SK-N-SH treated with all-trans-retinoic acid at 6 μM for 48 hours (cell line): ENCODE measurements around the gene DLG2.

ENCODE experiments used
- ATAC-seq: fragments of 200-7000 bp; cut with Tn5 transposase; 3 replicates; pipeline ENCODE4 v1.9.1; 2020; ENCODE audit warnings: mild to moderate bottlenecking, moderate library complexity
- ARNTL ChIP-seq: fragments of 450-650 bp; formaldehyde crosslinking; IDR thresholded peaks from 2 replicates; pipeline ENCODE4 v1.5.0; 2020; ENCODE audit warnings: low read depth, mild to moderate bottlenecking, moderate library complexity, borderline replicate concordance
- BACH2 ChIP-seq: fragments of 250-450 bp; sonication (Bioruptor Pico); IDR thresholded peaks from 2 replicates; pipeline ENCODE4 v1.9.0; 2021; ENCODE audit warnings: mild to moderate bottlenecking, borderline replicate concordance
- CREB5 ChIP-seq: fragments of 250-450 bp; sonication (Bioruptor Pico); IDR thresholded peaks from 2 replicates; pipeline ENCODE4 v1.5.1; 2020; ENCODE audit warnings: low read depth, mild to moderate bottlenecking, moderate library complexity
- CSDC2 ChIP-seq: fragments of 250-450 bp; sonication (Bioruptor Pico); IDR thresholded peaks from 2 replicates; pipeline ENCODE4 v1.5.0; 2020; ENCODE audit warnings: mild to moderate bottlenecking, moderate library complexity
- CSRNP3 ChIP-seq: fragments of 250-450 bp; sonication (Bioruptor Pico); IDR thresholded peaks from 2 replicates; pipeline ENCODE4 v1.5.1; 2021; ENCODE audit warnings: mild to moderate bottlenecking, moderate library complexity
- ESRRG ChIP-seq: fragments of 250-450 bp; sonication (Bioruptor Pico); IDR thresholded peaks from 2 replicates; pipeline ENCODE4 v1.6.1; 2021; ENCODE audit warnings: mild to moderate bottlenecking
- GLIS3 ChIP-seq: fragments of 250-450 bp; sonication (Bioruptor Pico); IDR thresholded peaks from 2 replicates; pipeline ENCODE4 v1.5.0; 2020; ENCODE audit warnings: mild to moderate bottlenecking, moderate library complexity
- ISL1 ChIP-seq: fragments of 250-450 bp; sonication (Bioruptor Pico); IDR thresholded peaks from 2 replicates; pipeline ENCODE4 v2.1.2; 2022; ENCODE audit warnings: mild to moderate bottlenecking, moderate library complexity
- PATZ1 ChIP-seq: fragments of 250-450 bp; sonication (Bioruptor Pico); IDR thresholded peaks from 2 replicates; pipeline ENCODE4 v1.8.0; 2020; ENCODE audit warnings: mild to moderate bottlenecking, moderate library complexity, borderline replicate concordance
- POU6F1 ChIP-seq: fragments of 250-450 bp; sonication (Bioruptor Pico); IDR thresholded peaks from 2 replicates; pipeline ENCODE4 v1.8.0; 2021; ENCODE audit warnings: low read depth, mild to moderate bottlenecking, moderate library complexity, borderline replicate concordance
- PPARA ChIP-seq: fragments of 250-450 bp; sonication (Bioruptor Pico); IDR thresholded peaks from 2 replicates; pipeline ENCODE4 v1.5.0; 2020; ENCODE audit warnings: mild to moderate bottlenecking, borderline replicate concordance
- RARB ChIP-seq: fragments of 250-450 bp; sonication (Bioruptor Pico); IDR thresholded peaks from 2 replicates; pipeline ENCODE4 v1.8.0; 2021; ENCODE audit warnings: mild to moderate bottlenecking, moderate library complexity
- SNAI2 ChIP-seq: fragments of 250-450 bp; sonication (Bioruptor Pico); IDR thresholded peaks from 2 replicates; pipeline ENCODE4 v1.5.0; 2020; ENCODE audit warnings: mild to moderate bottlenecking, moderate library complexity
- TCF4 ChIP-seq: fragments of 250-450 bp; sonication (Bioruptor Pico); IDR thresholded peaks from 2 replicates; pipeline ENCODE4 v1.8.0; 2021; ENCODE audit warnings: mild to moderate bottlenecking, moderate library complexity, borderline replicate concordance
- TOX ChIP-seq: fragments of 250-450 bp; sonication (Bioruptor Pico); IDR thresholded peaks from 2 replicates; pipeline ENCODE4 v1.8.0; 2021; ENCODE audit warnings: mild to moderate bottlenecking, moderate library complexity, borderline replicate concordance
- TSHZ2 ChIP-seq: fragments of 250-450 bp; sonication (Bioruptor Pico); IDR thresholded peaks from 2 replicates; pipeline ENCODE4 v1.5.0; 2020; ENCODE audit warnings: mild to moderate bottlenecking, moderate library complexity
- ZC3H10 ChIP-seq: fragments of 250-450 bp; sonication (Bioruptor Pico); IDR thresholded peaks from 2 replicates; pipeline ENCODE4 v1.5.1; 2021; ENCODE audit warnings: mild to moderate bottlenecking, moderate library complexity
- ZFP3 ChIP-seq: fragments of 250-450 bp; sonication (Bioruptor Pico); IDR thresholded peaks from 2 replicates; pipeline ENCODE4 v1.5.0; 2020; ENCODE audit warnings: mild to moderate bottlenecking, moderate library complexity
- ZFP30 ChIP-seq: fragments of 450-650 bp; formaldehyde crosslinking; IDR thresholded peaks from 2 replicates; pipeline ENCODE4 v1.5.0; 2022; ENCODE audit warnings: mild to moderate bottlenecking, moderate library complexity
- ZNF565 ChIP-seq: fragments of 450-650 bp; formaldehyde crosslinking; conservative IDR thresholded peaks from 2 replicates; pipeline ENCODE4 v1.5.0; 2020; ENCODE audit warnings: low read depth, mild to moderate bottlenecking, moderate library complexity
- ZNF70 ChIP-seq: fragments of 450-650 bp; formaldehyde crosslinking; IDR thresholded peaks from 2 replicates; pipeline ENCODE4 v1.5.0; 2020; ENCODE audit warnings: mild to moderate bottlenecking, moderate library complexity
- ZNF8 ChIP-seq: fragments of 450-650 bp; formaldehyde crosslinking; IDR thresholded peaks from 2 replicates; pipeline ENCODE4 v1.5.0; 2020; ENCODE audit warnings: mild to moderate bottlenecking, moderate library complexity

Gene DLG2

GRCh38 chr11:85171648-85172257 lies 455.4 kb downstream of the DLG2 start:
- TF ChIP-seq PPARA (CRISPR knock-in tag) (no peak), TOX (CRISPR knock-in tag) (no peak), BACH2 (no peak), GLIS3 (CRISPR knock-in tag) (no peak), TCF4 (CRISPR knock-in tag) (no peak), ESRRG (CRISPR knock-in tag) (no peak), ISL1 (CRISPR knock-in tag) (no peak), ZNF70 (CRISPR knock-in tag) (no peak), RARB (CRISPR knock-in tag) (no peak), ZFP30 (CRISPR knock-in tag) (no peak), ARNTL (CRISPR knock-in tag) (no peak)
- ATAC-seq = no peak

- TF ChIP-seq ZNF8 (CRISPR knock-in tag) = no peak
- TF ChIP-seq ARNTL (CRISPR knock-in tag) = no peak
- TF ChIP-seq GLIS3 (CRISPR knock-in tag) = no peak
- no peak for TF ChIP-seq SNAI2 (CRISPR knock-in tag)
- TF ChIP-seq ESRRG (CRISPR knock-in tag) = no peak
- no peak for TF ChIP-seq TOX (CRISPR knock-in tag)
- no peak for TF ChIP-seq CSRNP3
- no peak for TF ChIP-seq CREB5 (CRISPR knock-in tag)
- TF ChIP-seq ZC3H10 = no peak
- TF ChIP-seq TSHZ2 = no peak
- TF ChIP-seq ZFP30 (CRISPR knock-in tag) = no peak
- no peak for TF ChIP-seq BACH2
- TF ChIP-seq POU6F1 (CRISPR knock-in tag) = no peak
- TF ChIP-seq ZFP3 = no peak
- no peak for TF ChIP-seq ZNF565 (CRISPR knock-in tag)
- TF ChIP-seq ZNF70 (CRISPR knock-in tag) = no peak
- TF ChIP-seq CSDC2 (CRISPR knock-in tag) = no peak
- no peak for TF ChIP-seq PATZ1 (CRISPR knock-in tag)
- ATAC-seq = no peak
Observed at GRCh38 chr11:85170184-85170583, 457.0 kb downstream of the DLG2 start.

GRCh38 chr11:85167471-85167870 lies 459.7 kb downstream of the DLG2 start:
- no peak for ATAC-seq
- no peak for TF ChIP-seq ZNF8 (CRISPR knock-in tag)
- TF ChIP-seq POU6F1 (CRISPR knock-in tag) = no peak
- TF ChIP-seq RARB (CRISPR knock-in tag) = no peak
- no peak for TF ChIP-seq SNAI2 (CRISPR knock-in tag)
- TF ChIP-seq CSRNP3 = no peak
- TF ChIP-seq TSHZ2 = no peak
- no peak for TF ChIP-seq ZC3H10
- no peak for TF ChIP-seq ZNF565 (CRISPR knock-in tag)
